Measurements from ENCODE around the gene SEPTIN2. TPM values are rescaled to one million over a fixed set of nuclear protein-coding genes. Genes with fewer than 3 reads are reported as not detected.
"Not testable (repeated sequence)": the region's sequence is repeated elsewhere in the genome, so short reads cannot be mapped to it uniquely, and the experiment has no call there.

The SEPTIN2 gene
- total RNA-seq, 1 donor from 2014 or later: 264 TPM

DNA sequence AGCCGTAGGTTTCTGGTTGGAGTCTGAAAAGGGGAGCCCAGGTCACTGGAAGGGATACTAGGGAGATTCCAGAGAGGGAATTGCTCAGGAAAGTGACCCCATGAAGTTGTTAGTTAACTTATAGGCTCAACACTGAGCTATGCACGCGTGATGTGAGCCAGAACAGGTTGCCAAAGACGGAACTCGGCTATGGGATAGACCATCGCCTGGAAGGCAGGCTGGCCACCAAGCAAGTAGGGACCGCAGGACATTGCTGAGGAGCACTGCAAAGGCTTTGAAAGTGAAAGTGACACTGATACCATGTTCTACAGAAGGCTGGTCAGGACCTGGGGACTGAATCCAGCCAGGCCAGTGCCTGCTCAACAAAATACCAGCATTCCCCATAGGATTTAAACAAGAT, 47.7 kb downstream of the SEPTIN2 start:
- DNase-seq (no peak), ATAC-seq (peak; percentile 66)
- TF ChIP-seq, protein P1, sequence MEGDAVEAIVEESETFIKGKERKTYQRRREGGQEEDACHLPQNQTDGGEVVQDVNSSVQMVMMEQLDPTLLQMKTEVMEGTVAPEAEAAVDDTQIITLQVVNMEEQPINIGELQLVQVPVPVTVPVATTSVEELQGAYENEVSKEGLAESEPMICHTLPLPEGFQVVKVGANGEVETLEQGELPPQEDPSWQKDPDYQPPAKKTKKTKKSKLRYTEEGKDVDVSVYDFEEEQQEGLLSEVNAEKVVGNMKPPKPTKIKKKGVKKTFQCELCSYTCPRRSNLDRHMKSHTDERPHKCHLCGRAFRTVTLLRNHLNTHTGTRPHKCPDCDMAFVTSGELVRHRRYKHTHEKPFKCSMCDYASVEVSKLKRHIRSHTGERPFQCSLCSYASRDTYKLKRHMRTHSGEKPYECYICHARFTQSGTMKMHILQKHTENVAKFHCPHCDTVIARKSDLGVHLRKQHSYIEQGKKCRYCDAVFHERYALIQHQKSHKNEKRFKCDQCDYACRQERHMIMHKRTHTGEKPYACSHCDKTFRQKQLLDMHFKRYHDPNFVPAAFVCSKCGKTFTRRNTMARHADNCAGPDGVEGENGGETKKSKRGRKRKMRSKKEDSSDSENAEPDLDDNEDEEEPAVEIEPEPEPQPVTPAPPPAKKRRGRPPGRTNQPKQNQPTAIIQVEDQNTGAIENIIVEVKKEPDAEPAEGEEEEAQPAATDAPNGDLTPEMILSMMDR (IDR thresholded peaks at IDR 0.05): no peak
- Histone ChIP-seq H3K27me3 (no peaks in the 10 kb centered on the region), H3K4me1 (peaks cover 22% of the 10 kb centered on the region), H3K36me3 (no peaks in the 10 kb centered on the region), H3K4me3 (no peak overlapping the region), H3K9me3 (no peaks in the 10 kb centered on the region), H3K27ac (no peak overlapping the region)
- intact Hi-C loops (cut with DNase I): no loop called here

DNA sequence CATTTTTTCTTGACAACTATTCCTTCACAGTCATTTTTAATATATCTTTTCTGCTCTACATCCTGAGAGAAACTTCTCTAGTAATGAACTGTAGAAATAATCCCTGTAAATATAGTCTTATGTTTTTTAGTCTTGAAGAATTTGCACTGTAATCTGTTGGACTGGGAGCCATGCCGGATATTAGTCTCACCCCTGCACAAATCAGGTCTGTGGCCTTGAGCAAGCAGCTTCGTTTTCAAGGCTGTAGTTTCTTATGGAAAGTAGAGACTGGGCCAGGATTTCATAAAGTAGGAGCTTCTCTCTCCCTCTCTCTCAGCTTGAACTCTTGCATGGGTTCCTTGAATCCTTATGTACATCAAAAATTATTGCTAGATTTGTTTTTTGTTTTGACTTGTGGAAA, 49.1 kb downstream of the SEPTIN2 start:
- Histone ChIP-seq H3K27me3 (no peaks in the 10 kb centered on the region), H3K27ac (no peak overlapping the region), H3K4me1 (peaks cover 12% of the 10 kb centered on the region), H3K4me3 (no peak overlapping the region), H3K9me3 (no peaks in the 10 kb centered on the region), H3K36me3 (no peaks in the 10 kb centered on the region)
- no peak for ATAC-seq
- DNase-seq: no peak
- intact Hi-C loops (cut with DNase I): no loop called here
- TF ChIP-seq, protein P1 (IDR thresholded peaks at IDR 0.05): no peak

DNA sequence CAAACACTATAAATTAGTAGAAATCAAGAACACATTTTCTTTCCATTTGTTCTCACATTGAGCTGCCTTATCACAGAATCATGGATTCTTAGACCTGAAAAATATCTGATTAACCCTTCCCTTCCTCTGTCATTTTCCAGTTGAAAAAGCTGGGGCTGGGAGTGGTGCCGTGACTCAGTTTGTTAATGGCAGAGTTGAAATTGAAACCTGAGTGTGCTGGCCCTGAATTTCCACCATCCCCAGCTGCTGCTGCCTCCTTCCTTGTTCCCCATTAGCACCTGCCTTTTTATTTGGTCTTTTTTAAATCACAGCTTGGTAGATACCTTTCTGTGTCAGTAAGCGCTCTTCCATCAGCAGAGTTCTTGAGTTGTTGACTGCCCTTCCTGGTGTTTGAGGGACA, 51.0 kb downstream of the SEPTIN2 start:
- Histone ChIP-seq H3K4me3 (no peak overlapping the region), H3K27me3 (no peaks in the 10 kb centered on the region), H3K9me3 (no peaks in the 10 kb centered on the region), H3K36me3 (no peaks in the 10 kb centered on the region), H3K27ac (no peak overlapping the region), H3K4me1 (peaks cover 12% of the 10 kb centered on the region)
- TF ChIP-seq, protein P1 (IDR thresholded peaks at IDR 0.05): no peak
- DNase-seq (no peak), ATAC-seq (no peak)
- intact Hi-C loops (cut with DNase I): no loop called here

DNA sequence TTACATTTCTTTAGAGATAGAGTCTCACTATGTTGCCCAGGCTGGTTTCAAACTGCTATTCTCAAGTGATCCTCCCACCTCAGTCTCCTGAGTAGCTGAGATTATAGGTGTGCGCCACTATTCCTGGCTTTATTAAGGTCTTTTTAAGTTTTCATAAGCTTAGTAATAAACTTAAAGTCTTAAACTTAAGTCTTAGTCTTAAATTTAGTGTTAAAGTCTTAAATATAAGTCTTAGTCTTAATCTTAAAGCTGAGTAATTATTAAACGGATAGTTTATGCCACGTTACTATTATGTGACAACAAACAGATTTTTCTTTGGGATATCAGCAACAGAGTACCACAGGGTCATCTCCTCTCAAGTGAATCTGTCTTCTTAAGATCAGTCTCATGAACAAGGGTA, 52.9 kb downstream of the SEPTIN2 start:
- Histone ChIP-seq H3K27me3 (no peaks in the 10 kb centered on the region), H3K36me3 (no peaks in the 10 kb centered on the region), H3K9me3 (no peaks in the 10 kb centered on the region), H3K27ac (no peak overlapping the region), H3K4me3 (no peak overlapping the region), H3K4me1 (peaks cover 6% of the 10 kb centered on the region)
- intact Hi-C loops (cut with DNase I): no loop called here
- TF ChIP-seq, protein P1 (IDR thresholded peaks at IDR 0.05): no peak
- no peak for ATAC-seq
- no peak for DNase-seq

DNA sequence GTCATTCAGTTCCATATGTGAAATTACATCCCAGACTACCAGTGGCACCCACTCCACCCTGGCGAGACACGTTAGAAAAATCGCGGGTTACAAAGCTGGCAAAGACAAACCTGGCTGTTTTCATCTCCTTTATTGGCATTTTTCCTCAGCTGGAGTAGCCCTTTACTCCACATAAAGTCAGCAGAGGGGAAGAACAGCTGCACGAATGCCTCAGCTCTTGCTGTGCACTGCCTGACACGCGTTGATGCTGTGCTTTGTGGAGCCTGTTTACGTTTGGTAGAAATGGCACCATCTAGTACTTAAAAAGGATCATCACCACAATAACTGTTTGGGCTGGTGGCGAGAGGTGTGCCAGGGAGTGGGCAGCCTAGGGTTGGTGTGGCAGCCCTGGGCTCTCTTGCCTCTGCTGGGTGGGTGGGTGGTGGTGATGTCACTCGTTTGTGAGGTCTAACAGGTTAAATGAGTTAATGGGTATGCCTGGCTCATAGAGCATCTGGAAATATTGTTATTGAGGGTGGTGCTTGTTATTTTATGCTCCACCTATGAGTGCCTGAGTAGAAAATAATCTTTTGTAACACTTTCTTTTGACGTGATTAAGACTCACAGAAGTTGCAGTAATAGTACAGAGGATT, 56.8 kb downstream of the SEPTIN2 start:
- Histone ChIP-seq H3K36me3 (no peaks in the 10 kb centered on the region), H3K4me1 (peaks cover under 1% of the 10 kb centered on the region), H3K27ac (no peak overlapping the region), H3K27me3 (no peaks in the 10 kb centered on the region), H3K4me3 (no peak overlapping the region), H3K9me3 (no peaks in the 10 kb centered on the region)
- TF ChIP-seq, protein P1 (IDR thresholded peaks at IDR 0.05): no peak
- no peak for ATAC-seq
- intact Hi-C loops (cut with DNase I): no loop called here
- DNase-seq: no peak

DNA sequence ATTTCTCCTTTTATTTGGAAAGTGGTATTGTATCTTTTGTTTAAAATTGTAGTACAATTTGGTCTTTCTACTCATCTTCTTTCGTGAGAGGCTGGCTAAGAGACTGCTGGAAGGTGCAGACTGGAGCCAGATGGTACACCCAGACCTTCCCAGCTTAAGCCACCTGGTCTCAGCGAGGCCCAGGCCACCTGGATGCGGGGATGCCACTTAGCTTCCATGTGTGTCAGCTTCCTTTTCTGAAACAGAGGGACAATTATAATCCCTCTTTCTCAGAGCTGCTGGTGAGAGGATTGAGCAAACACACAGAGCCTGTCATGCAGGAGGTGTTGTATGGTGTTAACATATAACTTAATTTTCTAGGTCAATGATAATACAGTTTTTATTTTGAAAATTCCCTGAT, 57.7 kb downstream of the SEPTIN2 start:
- no peak for ATAC-seq
- peaks cover 8% of the 10 kb centered on the region for H3K4me1 ChIP-seq
- H3K27ac ChIP-seq: no peak overlapping the region
- H3K9me3 ChIP-seq: no peaks in the 10 kb centered on the region
- intact Hi-C loops (cut with DNase I): no loop called here
- TF ChIP-seq, protein P1 (IDR thresholded peaks at IDR 0.05): no peak
- no peaks in the 10 kb centered on the region for H3K27me3 ChIP-seq
- H3K4me3 ChIP-seq: no peak overlapping the region
- DNase-seq: no peak
- no peaks in the 10 kb centered on the region for H3K36me3 ChIP-seq

DNA sequence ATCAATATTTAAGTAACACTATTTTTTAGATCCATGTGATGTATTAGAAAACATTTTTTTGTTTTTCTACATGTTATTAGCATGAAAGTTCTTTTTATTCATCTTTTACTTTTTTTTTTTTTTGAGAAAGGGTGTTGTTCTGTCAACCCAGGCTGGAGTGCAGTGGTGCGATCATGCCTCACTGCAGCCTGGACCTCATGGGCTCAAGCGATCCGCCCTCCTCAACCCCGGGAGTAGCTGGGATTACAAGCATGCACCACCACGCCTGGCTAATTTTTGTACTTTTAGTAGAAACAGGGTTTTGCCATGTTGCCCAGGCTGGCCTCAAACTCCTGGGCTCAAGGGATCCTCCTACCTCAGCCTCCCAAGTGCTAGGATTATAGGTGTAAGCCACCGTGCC, 58.2 kb downstream of the SEPTIN2 start:
- ATAC-seq; H3K4me3 ChIP-seq; H3K27me3 ChIP-seq; DNase-seq; H3K9me3 ChIP-seq; H3K27ac ChIP-seq; intact Hi-C loops (cut with DNase I); H3K36me3 ChIP-seq: not testable (repeated sequence)
- H3K4me1 ChIP-seq: peaks cover 12% of the 10 kb centered on the region

All from upper lobe of right lung (tissue), 1 donor.